Measurements from ENCODE around the gene CCDC87. TPM values are rescaled to one million over a fixed set of nuclear protein-coding genes. Genes with fewer than 3 reads are reported as not detected.
"Not testable (repeated sequence)": the region's sequence is repeated elsewhere in the genome, so short reads cannot be mapped to it uniquely, and the experiment has no call there.

The CCDC87 gene, protein sequence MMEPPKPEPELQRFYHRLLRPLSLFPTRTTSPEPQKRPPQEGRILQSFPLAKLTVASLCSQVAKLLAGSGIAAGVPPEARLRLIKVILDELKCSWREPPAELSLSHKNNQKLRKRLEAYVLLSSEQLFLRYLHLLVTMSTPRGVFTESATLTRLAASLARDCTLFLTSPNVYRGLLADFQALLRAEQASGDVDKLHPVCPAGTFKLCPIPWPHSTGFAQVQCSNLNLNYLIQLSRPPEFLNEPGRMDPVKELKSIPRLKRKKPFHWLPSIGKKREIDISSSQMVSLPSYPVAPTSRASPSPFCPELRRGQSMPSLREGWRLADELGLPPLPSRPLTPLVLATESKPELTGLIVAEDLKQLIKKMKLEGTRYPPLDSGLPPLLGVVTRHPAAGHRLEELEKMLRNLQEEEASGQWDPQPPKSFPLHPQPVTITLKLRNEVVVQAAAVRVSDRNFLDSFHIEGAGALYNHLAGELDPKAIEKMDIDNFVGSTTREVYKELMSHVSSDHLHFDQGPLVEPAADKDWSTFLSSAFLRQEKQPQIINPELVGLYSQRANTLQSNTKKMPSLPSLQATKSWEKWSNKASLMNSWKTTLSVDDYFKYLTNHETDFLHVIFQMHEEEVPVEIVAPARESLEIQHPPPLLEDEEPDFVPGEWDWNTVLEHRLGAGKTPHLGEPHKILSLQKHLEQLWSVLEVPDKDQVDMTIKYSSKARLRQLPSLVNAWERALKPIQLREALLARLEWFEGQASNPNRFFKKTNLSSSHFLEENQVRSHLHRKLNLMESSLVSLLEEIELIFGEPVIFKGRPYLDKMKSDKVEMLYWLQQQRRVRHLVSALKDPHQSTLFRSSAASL
- total RNA-seq: 10 to 100 TPM in 1 of 5 donors, under 1 TPM in 1, not detected in 3; 0.45 to 15.9 TPM
- polyA plus RNA-seq: under 1 TPM in 2 of 3 donors, not detected in 1; 0.05 to 0.12 TPM
- long read RNA-seq, donor 1: 0 reads
- long read RNA-seq, donor 2: 0 reads
- long read RNA-seq, donor 3: 0 reads
- long read RNA-seq, donor 4: 0 reads
- long read RNA-seq, donor 5: 0 reads
- long read RNA-seq, donor 6: 0 reads
- long read RNA-seq, donor 7, partial matches to known transcripts: 0 of 2 reads
- long read RNA-seq, donor 7, other reads (novel, unspliced or antisense): 0 of 2 reads
- long read RNA-seq, donor 8: 0 reads
- long read RNA-seq, donor 9: 0 reads
- long read RNA-seq, donor 10: 0 reads

DNA sequence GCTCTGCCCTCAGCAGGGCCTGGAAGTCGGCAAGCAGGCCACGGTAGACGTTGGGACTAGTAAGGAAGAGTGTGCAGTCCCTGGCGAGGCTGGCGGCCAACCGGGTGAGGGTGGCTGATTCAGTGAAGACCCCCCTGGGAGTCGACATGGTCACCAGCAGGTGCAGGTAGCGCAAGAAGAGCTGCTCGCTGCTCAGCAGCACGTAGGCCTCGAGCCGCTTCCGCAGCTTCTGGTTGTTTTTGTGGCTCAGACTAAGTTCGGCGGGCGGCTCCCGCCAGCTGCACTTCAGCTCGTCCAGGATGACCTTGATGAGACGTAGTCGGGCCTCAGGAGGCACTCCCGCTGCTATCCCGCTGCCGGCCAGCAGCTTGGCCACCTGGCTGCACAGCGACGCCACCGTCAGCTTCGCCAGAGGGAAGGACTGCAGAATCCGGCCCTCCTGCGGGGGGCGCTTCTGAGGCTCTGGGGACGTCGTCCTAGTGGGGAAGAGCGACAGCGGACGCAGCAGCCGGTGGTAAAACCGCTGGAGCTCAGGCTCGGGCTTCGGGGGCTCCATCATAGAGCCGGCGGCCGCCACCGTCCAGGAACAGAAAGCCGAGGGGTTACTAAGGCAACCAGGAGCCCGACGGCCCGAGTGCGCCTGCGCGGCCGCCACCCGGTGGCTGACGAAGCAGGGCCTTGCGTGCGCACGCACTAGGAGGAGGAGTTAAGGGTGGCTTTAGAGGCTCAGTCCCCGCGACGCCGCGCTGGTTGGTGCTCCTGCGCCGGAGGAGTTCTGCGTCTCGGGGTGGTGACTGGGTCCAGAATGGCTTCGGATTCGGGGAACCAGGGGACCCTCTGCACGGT lies at the start of gene CCDC87, which contains the start of gene CCS:
CCDC87 (minus strand) TSS at position 607 of the 846 bp plus-strand sequence; CDS start at position 559, 48 bp downstream.
CCS (plus strand) TSS at position 729 of the 846 bp plus-strand sequence; CDS start at position 806, 77 bp downstream.
- no peaks in the 10 kb centered on the region for H3K27me3 ChIP-seq
- TF ChIP-seq POLR2AphosphoS5 (IDR thresholded peaks at IDR 0.05) (peak; percentile 96 to 97 (median 96)), EP300 (IDR thresholded peaks at IDR 0.05) (no peak), POLR2A (IDR thresholded peaks at IDR 0.05) (peak in 2 of 4 donors; percentile 59 to 73)
- TF ChIP-seq, protein P1, sequence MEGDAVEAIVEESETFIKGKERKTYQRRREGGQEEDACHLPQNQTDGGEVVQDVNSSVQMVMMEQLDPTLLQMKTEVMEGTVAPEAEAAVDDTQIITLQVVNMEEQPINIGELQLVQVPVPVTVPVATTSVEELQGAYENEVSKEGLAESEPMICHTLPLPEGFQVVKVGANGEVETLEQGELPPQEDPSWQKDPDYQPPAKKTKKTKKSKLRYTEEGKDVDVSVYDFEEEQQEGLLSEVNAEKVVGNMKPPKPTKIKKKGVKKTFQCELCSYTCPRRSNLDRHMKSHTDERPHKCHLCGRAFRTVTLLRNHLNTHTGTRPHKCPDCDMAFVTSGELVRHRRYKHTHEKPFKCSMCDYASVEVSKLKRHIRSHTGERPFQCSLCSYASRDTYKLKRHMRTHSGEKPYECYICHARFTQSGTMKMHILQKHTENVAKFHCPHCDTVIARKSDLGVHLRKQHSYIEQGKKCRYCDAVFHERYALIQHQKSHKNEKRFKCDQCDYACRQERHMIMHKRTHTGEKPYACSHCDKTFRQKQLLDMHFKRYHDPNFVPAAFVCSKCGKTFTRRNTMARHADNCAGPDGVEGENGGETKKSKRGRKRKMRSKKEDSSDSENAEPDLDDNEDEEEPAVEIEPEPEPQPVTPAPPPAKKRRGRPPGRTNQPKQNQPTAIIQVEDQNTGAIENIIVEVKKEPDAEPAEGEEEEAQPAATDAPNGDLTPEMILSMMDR (IDR thresholded peaks at IDR 0.05): peak in 5 of 7 experiments; percentile 56 to 87 (median 68)
- intact Hi-C loops (cut with DNase I; ENCODE audit: low total_unique reads): no loop called here
- H3K36me3 ChIP-seq: no peaks in the 10 kb centered on the region
- peak within 1 kb of the TSS; percentile 83 to 91 (median 86) for H3K27ac ChIP-seq
- no peaks in the 10 kb centered on the region for H3K9me3 ChIP-seq
- peak within 1 kb of the TSS; percentile 61 to 74 (median 66) for H3K4me3 ChIP-seq
- peaks cover 31 to 45% (median 37%) of the 10 kb centered on the region in 4 donors for H3K4me1 ChIP-seq
- WGBS, 5 donors: 16 to 36% (median 17%) methylated on average over 29 to 68 of the region's 68 CpGs
- DNase-seq: peak; percentile 99 to 100

DNA sequence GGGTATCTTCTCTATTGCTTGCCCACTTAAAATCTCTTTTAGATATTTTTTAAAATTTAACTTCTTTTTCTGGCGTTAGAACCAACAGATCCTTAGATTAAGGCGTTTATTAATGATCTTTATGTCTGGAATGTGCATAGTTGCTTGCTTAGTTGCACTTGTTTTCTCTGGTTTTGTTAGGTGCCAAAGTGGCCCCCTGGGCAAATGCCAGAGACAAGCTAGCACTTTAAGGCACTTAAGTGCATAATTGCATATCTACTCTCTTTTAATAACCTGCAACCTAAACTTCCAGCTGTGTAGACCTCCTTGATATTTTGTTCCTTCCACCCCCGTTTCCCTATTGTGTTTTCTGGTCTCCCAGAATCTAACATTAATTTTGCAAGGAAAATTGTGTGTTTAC lies 49.0 kb upstream of the CCDC87 start:
- Histone ChIP-seq H3K27me3 (no peaks in the 10 kb centered on the region), H3K27ac (peak overlapping the region in 2 of 5 donors; percentile 24 to 34), H3K9me3 (no peaks in the 10 kb centered on the region), H3K4me1 (peaks cover 81 to 89% (median 85%) of the 10 kb centered on the region in 4 donors), H3K4me3 (peak overlapping the region; percentile 19 to 83 (median 78)), H3K36me3 (peaks cover 52 to 71% (median 67%) of the 10 kb centered on the region in 4 donors)
- DNase-seq: no peak
- intact Hi-C loops (cut with DNase I; ENCODE audit: low total_unique reads): no loop called here
- TF ChIP-seq EP300 (IDR thresholded peaks at IDR 0.05) (no peak), POLR2AphosphoS5 (IDR thresholded peaks at IDR 0.05) (no peak), POLR2A (IDR thresholded peaks at IDR 0.05) (no peak)
- TF ChIP-seq, protein P1 (IDR thresholded peaks at IDR 0.05): no peak
- 7 to 18% (median 9%) methylated on average over 3 of the region's 3 CpGs for WGBS, 5 donors

DNA sequence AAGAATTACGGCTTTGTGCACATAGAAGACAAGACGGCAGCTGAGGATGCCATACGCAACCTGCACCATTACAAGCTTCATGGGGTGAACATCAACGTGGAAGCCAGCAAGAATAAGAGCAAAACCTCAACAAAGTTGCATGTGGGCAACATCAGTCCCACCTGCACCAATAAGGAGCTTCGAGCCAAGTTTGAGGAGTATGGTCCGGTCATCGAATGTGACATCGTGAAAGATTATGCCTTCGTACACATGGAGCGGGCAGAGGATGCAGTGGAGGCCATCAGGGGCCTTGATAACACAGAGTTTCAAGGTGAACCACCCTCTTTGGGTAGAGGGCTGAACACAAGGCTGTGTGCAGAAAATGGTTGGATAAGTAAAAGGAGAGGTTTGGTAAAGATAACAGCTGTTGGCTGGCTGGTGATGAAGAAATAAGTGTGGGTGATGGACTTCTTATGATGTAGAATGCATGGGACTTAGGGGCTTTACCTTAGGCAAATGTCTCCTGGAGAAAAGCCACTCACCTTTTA lies 47.0 kb upstream of the CCDC87 start:
- peak overlapping the region in 2 of 5 donors; percentile 39 to 91 for H3K27ac ChIP-seq
- H3K9me3 ChIP-seq; intact Hi-C loops (cut with DNase I; ENCODE audit: low total_unique reads); DNase-seq; H3K27me3 ChIP-seq: not testable (repeated sequence)
- H3K4me3 ChIP-seq: peak overlapping the region; percentile 74 to 88 (median 82)
- H3K36me3 ChIP-seq: peaks cover 35 to 63% (median 52%) of the 10 kb centered on the region in 4 donors
- 41 to 49% (median 43%) methylated on average over 8 to 10 of the region's 10 CpGs for WGBS, 5 donors
- H3K4me1 ChIP-seq: peaks cover 66 to 82% (median 75%) of the 10 kb centered on the region in 4 donors

All from stomach (tissue), 19 donors.